HG02885 (cell line): ENCODE data around the gene SDF2.

Experiments used
- ATAC-seq: cut with Tn5 transposase; IDR thresholded peaks from one replicate; pipeline ENCODE4 v1.9.1; 2021; ENCODE audit warnings: mild to moderate bottlenecking; ENCODE audit not compliant: unreplicated experiment, poor library complexity

SDF2 gene, protein sequence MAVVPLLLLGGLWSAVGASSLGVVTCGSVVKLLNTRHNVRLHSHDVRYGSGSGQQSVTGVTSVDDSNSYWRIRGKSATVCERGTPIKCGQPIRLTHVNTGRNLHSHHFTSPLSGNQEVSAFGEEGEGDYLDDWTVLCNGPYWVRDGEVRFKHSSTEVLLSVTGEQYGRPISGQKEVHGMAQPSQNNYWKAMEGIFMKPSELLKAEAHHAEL

DNA sequence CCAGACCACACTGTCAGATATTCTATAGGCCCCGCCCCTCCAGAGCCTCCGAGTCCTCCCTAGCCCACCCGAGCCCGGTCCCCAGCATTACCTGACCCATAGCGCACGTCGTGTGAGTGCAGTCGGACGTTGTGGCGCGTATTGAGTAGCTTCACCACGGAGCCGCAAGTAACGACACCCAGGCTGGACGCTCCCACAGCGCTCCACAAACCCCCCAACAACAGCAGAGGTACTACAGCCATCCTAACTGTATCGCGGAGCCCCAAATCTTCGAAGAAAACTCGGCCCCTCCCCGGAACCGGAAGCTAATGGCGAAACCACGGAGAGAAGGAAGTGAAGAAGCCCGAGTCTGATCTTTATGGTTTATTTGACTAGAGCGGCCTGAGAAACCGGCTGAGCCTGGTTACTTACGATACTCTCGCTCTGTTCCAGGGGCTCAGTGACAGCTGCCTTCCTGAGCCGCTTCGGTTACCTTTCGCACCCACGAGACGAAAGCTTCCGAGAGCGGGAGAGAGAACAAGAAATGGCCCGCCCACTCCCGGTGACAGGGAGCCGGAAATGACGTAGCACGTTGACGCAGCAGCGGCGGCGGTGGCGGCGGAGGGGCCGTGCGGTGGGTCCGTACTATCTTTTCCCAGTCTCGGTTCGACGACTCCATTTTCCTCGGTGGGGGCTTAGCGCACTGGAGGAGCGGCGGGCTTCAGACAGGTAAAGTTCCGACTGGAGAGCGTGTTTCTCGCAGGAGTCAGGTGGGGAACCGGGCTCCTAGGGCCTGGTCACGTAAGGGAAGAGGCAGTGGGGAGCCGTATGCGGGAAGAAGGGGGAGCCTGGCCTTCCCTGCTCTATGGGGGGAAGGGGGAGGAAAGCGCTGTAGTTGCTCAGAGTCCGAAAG, at the start of gene SDF2, which contains the start of gene SUPT6H:
Gene SDF2 (minus strand): TSS at position 272 of the 892 bp plus-strand sequence. CDS start 30 bp downstream, at position 242.
Gene SUPT6H (plus strand): TSS at position 571 of the 892 bp plus-strand sequence. CDS start 11,197 bp downstream, outside the sequence.
- peak; percentile 86 for ATAC-seq

DNA sequence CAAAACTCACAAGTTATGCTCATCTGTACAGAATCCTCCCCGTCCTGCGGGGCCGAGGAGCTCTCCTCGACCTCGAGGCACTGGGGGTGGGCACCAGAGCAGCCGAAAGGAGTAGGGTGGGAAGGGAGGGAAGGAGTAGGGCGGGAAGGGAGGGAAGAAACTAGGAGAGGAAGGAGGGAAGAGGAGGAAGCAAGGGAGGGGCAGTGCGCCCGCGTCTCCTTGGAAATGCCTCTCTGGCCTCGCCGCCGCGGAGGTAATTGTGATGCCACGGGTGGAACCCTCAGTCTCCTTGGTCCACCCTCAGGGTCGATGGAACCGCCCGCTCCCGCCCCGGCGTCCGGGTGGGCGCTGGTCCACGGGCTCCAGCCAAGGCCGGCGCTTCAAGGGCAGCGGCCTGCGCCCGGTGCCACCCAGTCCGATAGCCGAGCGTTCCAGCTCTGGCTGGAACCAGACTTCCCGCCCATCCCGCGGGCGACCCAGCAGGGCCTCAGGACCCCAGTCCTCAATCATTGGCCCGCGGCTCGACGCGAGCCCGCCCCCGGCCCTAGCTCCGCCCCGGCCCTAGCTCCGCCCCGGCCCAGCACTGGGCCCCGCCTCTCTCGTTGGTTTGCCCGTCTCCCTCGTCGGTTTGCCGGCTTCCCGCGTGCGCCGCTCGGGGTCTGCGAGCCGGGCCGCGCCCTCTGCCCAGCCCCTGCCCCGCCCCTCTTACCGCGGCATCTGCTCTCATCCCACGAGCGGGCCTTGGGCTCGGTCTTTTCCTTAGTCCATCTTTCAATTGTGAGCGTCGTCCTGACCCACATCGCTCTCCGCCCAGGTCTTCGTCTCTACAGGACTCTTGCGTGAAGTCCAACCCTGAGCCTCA, 49.4 kb upstream of the SDF2 start:
- ATAC-seq: peak; percentile 83

DNA sequence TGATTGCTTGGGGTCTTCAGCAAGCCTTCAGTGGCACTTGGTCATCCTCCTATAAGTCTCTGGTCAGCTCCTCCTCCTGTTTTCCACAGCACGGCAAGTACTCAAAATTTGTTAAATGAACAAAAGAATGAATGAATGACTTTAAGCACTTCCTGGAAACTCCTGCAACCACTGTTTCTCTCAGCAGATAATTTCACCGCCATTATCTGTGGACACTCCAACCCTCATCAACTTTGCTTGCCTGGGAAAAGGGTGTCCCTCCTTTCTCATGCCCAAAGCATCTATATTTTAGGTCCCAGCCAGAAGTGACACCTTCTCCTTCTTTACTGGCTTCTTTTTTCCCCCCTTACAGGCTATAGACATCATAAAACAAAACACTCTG, 45.6 kb upstream of the SDF2 start:
- no peak for ATAC-seq

DNA sequence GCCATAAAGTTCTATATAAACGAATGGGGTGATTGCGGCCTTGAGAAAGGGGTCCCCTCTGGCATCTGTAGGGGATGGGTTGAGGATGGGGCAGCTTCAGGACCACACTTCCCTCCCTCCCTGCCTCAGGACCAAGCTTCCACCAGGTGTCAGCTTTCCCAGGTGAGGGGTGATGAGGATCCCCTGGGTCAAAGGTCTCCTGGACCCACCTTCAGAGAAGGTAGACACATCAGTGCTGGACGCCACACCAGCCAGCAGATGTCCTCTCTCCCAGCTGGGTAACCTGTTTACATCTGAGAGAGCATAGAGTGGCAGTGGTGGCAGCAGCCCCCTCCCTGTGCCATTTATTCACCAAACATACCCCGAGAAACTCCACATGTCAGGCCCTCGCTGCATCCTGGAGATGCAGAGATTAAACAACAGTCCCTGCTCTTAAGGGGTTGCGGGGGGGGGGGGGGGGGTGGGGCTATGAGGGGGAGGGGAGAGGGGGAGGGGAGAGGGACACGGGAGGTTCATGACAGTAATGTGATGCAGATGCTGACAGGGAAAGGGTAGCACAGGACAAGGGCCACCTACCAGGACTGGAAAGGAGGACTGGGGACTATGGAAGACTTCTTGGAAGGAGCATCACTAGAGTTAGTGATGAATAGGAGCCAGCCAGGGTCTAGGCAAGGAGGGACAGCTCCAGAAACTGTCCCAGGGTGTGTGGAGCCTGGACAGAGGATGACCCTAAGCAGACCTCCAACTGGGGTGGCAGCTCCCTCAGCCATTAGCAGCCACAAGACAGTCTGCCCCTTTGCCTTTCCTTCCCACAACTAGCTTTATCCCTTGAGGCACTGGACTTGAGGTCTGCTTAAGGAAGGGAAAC, 45.0 kb upstream of the SDF2 start:
- no peak for ATAC-seq

DNA sequence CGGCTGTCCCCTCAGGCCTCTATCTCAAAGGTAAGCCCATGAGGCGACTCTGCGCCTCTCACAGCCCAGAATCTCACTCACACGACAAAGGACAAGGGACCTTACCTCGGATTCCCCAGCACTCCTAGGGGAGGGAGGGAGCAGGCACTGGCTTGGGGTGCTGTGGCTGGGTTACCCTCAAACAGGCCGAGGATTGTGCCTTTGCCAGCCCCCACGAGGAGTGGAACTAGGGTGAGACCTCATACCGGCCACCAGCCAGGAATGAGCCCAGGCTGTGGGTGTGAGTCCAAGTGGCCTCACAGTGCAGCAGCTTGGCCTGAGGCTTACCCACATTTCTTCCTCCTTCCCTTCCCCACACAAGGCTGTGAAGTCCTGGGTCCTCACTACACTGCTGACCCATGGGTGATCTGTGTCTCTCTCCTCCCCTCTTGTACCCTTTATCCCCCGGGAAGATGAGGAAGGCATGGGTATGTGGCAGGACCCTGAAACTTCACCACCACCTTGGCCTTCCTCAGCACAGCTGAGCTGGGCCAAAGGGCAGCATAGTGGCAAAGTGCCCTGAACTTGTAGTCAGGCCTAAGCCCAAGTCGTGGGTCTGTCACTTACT, 44.1 kb upstream of the SDF2 start:
- ATAC-seq: no peak

DNA sequence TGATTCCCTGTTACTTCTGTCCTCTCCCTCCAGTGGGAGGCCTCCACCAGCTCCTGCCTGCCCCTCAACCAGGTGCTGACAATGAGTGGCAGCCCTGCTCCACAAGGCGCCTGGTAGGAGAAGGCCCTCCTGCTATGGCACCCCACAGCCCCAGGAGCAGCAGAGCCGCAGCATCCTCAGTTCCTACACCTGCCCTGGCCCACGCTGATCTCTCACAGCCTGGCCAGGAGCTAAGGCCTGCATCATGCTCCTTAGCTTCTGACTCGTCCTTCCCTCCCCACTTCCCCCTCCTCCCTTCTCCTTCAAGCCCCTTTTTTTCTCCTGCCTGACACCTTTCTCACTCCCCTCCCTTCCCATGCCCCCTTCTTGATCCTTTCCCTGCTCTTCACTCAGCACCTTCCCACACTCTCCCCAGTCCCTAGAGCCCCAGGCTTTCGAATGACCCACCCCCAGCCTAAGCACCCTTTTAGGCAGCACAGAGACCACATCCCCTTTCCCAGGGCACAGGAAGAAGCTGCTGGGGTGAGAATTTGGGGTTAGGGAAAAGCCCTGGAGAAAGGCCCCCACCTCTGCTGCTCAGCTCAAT, 43.5 kb upstream of the SDF2 start:
- no peak for ATAC-seq

DNA sequence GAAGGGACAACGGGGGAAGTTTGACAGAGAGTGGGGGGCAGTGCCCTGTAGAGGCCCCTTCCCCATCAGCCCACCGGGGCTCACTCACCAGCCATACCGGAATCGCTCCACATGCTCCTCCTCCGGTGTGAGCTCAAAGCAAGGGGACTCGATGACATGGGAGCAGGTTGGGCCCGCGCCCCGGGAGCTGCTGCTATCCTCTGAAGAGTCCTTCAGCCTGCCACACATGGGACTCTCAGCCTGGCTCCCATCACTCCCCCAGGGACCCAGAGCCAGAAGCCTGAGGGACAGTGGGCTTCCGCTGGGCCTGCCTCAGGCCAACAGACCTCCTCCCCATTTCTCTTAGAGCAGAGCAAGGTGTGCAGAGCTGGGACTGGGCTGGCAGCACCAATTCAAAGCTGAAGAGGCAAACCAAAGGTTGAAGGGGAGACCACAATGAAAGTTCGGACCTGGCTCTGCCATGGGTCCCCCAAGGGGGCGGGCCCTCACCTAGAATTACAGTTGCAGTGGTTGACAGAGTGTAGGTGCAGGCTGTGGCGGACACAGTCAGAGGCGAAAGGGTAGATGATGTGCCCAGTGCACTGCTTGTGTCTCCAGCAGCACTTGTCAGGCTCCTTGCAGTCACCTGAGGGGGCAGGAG, 42.6 kb upstream of the SDF2 start:
- no peak for ATAC-seq

DNA sequence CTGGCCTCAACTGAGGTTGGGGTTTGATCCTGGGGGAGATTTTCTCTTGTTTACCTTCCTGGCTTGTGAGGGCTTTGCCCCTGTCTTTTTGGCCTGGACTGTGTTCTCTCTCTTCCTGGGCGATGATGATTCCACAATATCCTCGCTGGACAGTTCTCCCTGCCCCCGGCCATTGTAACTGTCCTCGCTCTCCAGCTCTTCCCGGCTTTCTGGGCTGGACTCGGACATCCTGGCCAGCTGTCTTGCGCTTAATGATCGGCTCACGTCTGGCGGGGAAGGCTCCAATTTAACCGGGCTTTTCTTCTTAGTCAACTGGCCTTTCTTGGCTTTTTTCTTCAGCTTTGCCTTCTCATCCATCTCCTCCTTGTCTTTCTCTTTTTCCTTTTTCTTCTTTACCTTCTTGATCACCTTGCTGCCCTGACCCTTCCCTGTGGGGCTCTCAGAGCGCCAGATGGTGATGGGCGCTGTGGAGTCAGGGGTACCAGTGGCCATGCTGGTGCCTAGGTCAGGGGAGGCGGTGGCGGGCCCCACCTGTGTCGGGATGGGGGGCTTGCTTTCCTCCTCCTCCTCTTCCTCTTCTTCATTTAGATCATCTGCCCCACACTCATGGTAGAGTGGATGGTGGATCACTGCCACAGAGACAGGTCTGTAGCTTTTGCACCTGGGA, 42.0 kb upstream of the SDF2 start:
- no peak for ATAC-seq

DNA sequence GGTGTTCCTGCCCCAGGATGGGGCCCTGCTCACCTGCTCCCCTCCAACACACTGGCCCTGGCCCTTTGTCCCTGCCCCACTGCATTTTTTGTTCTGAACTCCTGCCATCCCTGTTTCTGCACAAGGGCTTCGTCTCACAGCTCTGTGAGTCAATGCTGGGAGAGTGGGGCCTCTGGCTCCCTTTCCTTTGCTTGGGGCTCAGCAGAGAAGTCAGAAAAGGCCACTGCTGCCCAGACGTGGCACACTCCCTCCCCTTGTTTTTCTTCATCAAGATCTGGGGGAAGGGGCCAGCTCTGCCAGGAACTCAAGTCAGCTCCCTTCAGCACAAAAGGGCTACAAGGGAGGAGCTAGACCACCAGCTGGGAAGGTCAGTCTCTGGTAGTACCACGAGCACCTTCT, 41.0 kb upstream of the SDF2 start:
- no peak for ATAC-seq

DNA sequence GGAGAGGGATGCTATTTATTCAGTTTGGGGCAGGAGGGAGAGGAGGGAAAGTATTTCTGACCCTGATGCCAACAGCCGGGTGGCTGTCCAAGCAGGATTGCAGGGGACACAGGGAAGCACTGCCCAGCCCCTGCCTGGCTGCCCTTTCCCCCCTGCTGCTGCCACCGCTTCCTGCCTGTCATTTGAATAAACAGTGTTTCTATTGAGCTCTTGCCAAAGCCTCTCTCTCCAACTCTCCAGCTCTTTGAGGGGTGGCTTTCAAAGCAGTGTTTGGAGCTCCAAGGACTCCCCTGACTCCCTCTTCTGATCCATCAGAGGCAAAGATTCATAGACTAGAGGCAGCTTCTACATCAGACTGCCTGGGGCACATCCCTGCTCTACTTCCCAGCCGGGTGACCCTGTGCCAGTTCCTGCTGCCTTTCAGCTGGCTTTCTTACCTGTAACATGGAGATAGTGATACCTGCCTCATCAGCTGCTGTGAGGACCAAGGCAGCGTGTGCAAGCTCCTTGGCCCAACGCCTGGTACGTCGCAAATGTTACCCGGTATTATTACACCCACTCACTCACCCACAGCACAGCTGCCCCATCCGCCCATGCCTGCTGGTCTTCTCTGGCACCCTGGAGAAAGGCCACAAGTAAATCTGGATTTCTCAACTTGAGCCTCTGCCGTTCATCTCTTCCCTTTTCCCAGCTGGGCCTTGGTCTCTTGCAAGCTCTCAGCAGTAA, 40.5 kb upstream of the SDF2 start:
- no peak for ATAC-seq

DNA sequence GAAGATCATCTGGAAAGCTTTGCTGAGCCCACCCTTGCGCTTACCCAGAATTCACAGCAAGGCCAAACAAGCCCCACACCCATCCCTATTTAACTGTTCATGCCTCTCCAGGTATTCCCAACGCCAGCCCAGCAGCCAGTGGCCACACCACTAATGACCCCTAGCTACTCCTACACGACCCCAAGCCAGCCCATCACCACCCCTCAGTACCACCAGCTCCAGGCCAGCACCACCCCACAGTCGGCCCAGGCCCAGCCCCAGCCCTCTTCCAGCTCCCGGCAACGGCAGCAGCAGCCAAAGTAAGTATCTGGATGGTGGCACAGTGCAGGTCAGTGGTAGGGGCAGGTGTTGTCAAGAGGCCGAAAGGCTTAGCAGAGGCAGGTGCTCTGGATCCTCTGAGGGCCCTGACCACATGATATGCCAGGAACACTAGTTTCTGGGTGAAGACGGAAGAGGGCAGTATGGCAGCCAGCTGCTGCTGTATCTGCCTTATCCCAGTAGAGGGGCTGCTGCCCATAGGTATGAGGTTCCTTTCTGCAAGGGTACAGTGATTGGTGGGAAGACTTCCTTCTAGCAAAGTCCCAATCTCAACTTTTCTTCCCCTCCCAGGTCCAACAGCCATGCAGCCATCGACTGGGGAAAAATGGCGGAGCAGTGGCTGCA, 39.3 kb upstream of the SDF2 start:
- no peak for ATAC-seq

DNA sequence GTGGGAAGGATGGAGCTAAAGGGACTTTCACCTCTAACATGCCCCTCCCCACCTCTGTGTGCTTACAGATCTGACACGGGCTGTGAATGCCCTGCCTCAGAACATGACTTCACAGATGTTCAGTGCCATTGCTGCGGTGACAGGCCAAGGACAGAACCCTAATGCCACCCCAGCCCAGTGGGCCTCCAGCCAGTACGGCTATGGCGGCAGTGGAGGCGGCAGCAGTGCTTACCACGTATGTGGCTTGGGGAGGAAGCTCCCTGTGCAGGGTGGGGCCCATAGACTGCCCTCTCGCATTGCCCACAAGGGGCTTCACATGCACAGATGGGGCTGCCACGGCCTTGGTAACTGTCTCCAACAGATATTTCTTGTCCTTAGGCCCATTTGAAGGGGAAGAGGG, 38.6 kb upstream of the SDF2 start:
- no peak for ATAC-seq

DNA sequence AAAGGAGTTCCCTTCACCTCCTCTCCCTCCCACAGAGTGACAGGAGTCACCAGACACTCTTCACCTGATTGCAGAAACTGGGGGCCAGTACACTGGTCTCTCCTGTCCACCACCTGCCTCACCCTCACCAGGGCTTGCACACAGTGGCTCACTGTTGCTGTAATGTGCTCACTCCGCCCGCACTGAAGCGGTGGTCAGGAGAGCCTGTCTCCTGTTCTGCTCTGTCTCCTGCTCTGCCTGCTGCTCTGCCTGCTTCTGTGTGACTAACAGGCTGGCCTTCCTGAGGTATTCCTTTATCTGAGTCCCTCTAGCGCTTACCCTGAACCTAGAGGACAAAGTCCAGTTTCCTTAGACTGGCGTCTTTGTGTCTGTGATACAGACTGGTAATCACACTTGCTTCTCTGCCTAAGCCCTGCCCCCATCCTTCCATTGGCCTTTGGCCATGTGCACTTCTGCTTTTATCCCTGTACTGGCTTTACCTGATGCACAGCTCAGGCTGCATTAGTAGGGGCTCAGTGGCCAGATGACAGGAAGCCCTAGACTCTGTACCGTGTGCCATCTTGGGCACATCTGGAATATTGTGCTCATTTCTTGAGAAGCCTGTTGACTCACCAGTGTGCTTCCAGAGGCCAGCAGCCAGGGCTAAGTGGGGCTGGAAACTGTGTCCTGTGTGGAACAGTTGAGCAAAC, 36.7 kb upstream of the SDF2 start:
- ATAC-seq: no peak

DNA sequence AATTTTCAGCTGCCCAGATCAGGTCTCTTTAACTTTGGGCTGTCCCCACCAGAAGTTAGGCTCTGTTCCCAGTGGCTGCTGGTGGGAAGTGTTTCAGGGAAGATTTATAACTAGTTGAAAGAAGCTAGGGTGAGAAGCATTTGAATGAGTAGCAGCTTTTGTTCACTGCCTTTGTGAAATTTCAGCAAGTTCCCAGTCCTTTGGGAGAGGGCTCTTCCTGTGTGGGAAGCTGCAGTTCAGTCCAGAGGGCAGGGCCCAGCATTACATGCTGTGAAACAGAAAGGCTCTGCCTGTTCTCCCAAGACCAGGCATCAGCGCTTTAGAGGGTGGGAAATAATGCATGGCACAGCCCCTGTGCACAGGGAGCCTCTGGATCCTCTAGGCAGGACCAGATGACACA, 32.2 kb upstream of the SDF2 start:
- no peak for ATAC-seq

DNA sequence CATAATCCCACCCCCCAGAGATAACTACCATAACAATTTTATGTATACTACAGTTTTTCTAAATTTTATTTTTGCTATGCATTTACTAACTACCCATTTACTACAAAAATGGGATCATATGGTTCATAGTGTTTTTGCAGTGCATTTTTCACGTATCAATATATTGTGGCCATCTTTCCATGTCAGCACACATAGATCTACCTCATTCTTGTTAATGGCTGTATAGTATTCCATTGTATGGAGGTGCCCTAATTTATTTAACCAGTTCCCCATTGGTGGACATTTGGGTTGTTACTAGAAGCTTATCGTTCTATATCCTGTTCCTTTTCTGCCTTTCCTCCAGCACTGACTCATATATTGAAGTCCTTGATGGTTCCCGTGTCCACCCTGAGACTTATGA, 27.3 kb upstream of the SDF2 start:
- ATAC-seq: no peak

DNA sequence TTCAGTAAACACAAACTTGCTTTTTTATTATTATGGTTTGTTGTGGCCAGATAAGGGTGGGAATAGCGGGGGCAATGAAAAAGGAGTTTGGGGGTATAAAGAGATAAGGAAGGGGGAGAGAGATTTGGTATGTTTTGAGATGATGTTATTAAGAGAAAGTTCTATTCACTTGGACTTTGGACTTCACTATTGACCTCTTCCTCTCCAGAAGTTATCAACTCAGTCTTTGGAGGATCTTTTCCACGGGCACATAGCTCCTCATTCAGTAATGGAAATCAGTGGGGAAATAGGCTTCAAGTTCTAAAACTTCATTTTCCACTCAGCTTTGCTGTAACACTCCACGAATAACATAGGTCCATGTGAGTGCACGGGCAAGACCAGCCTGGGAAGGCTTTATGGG, 26.8 kb upstream of the SDF2 start:
- ATAC-seq: no peak
